IMR-90 (cell line): ENCODE measurements around the gene FAM168B. TPM values are rescaled to one million over a fixed set of nuclear protein-coding genes. Genes with fewer than 3 reads are reported as not detected.

Experiments used
- ATAC-seq: fragments of 200-7000 bp; cut with Tn5 transposase; 2 replicates; pipeline ENCODE4 v1.9.1; 2020; ENCODE audit warnings: low read depth, mild to moderate bottlenecking, moderate library complexity
- BruUV-seq: library from RNA; stranded (reverse); fragments of 400-500 nt; replicated peaks from 2 replicates; lab custom pipeline; 2021; lab: Mats Ljungman, UMichigan
- CTCF ChIA-PET: fragments of 300-600 bp; formaldehyde crosslinking; extraction: SDS; loops from one replicate; lab custom pipeline; 2021; ENCODE audit warnings: antibody characterized with exemption; lab: Yijun Ruan, JAX
- POLR2A ChIA-PET: fragments of 300-600 bp; sonication (Branson Sonifier 250); formaldehyde crosslinking; loops from one replicate; lab custom pipeline; 2022; ENCODE audit warnings: antibody characterized with exemption; ENCODE audit not compliant: unreplicated experiment; lab: Charles Lee
- DNase-seq: peaks from one replicate; pipeline ENCODE4 v3.0.0; 2013
- H2AFZ ChIP-seq: replicated peaks from 2 replicates; pipeline ENCODE3; 2013; ENCODE audit warnings: low read length, mild to moderate bottlenecking; ENCODE audit not compliant: poor library complexity
- H2AK5ac ChIP-seq: 2 replicates; pipeline ENCODE4 v1.6.1; 2013; ENCODE audit warnings: low read depth, low read length, inconsistent platforms
- H2AK9ac ChIP-seq: replicated peaks from 2 replicates; pipeline ENCODE3; 2013; ENCODE audit warnings: mild to moderate bottlenecking, low read depth, low read length, moderate library complexity; ENCODE audit not compliant: poor library complexity
- H2BK120ac ChIP-seq: 2 replicates; pipeline ENCODE4 v1.6.1; 2013; ENCODE audit warnings: low read depth, low read length, inconsistent platforms
- H2BK15ac ChIP-seq: 3 replicates; pipeline ENCODE4 v1.6.1; 2013; ENCODE audit warnings: low read depth, low read length, inconsistent platforms
- H2BK20ac ChIP-seq: 2 replicates; pipeline ENCODE4 v1.6.1; 2013; ENCODE audit warnings: low read depth, mild to moderate bottlenecking, inconsistent platforms, low read length, moderate library complexity
- H2BK5ac ChIP-seq: 2 replicates; pipeline ENCODE4 v1.6.1; 2013; ENCODE audit warnings: mild to moderate bottlenecking, low read depth, low read length, inconsistent platforms; ENCODE audit not compliant: poor library complexity, severe bottlenecking
- H3K14ac ChIP-seq: replicated peaks from 2 replicates; pipeline ENCODE4 v1.6.1; 2013; ENCODE audit warnings: low read depth, low read length, inconsistent platforms
- H3K18ac ChIP-seq: 2 replicates; pipeline ENCODE4 v1.6.1; 2013; ENCODE audit warnings: low read depth, low read length, control low read depth
- H3K23ac ChIP-seq: 2 replicates; pipeline ENCODE4 v1.6.1; 2013; ENCODE audit warnings: low read depth, low read length, inconsistent platforms
- H3K27ac ChIP-seq: 2 replicates; pipeline ENCODE4 v1.5.1; 2013; ENCODE audit warnings: mild to moderate bottlenecking, control low read depth, low read length; ENCODE audit not compliant: insufficient read depth
- H3K27me3 ChIP-seq: 2 replicates; pipeline ENCODE4 v1.6.1; 2013; ENCODE audit warnings: low read length; ENCODE audit not compliant: control insufficient read depth, insufficient read depth
- H3K36me3 ChIP-seq: 2 replicates; pipeline ENCODE4 v1.6.1; 2013; ENCODE audit warnings: low read length, mixed read lengths; ENCODE audit not compliant: control insufficient read depth, insufficient read depth
- H3K4ac ChIP-seq: 2 replicates; pipeline ENCODE4 v1.6.1; 2013; ENCODE audit warnings: low read depth, low read length, inconsistent platforms
- H3K4me1 ChIP-seq: 2 replicates; pipeline ENCODE4 v1.6.1; 2013; ENCODE audit warnings: low read length, mixed read lengths; ENCODE audit not compliant: control insufficient read depth, insufficient read depth
- H3K4me2 ChIP-seq: 2 replicates; pipeline ENCODE4 v1.6.1; 2013; ENCODE audit warnings: low read depth, mild to moderate bottlenecking, control low read depth, low read length, moderate library complexity
- H3K4me3 ChIP-seq: 2 replicates; pipeline ENCODE4 v1.5.1; 2013; ENCODE audit warnings: low read depth, mild to moderate bottlenecking, control low read depth, low read length, moderate library complexity; ENCODE audit not compliant: insufficient read depth
- H3K56ac ChIP-seq: 2 replicates; pipeline ENCODE4 v1.6.1; 2013; ENCODE audit warnings: low read length, inconsistent platforms; ENCODE audit not compliant: insufficient read depth; ENCODE audit errors: extremely low read depth
- H3K79me1 ChIP-seq, 2 experiments: 2 replicates each; pipeline ENCODE4 v1.6.1; 2013; ENCODE audit warnings: low read length in 2 of 2, inconsistent platforms in 1 of 2, low read depth in 1 of 2
- H3K9ac ChIP-seq: 2 replicates; pipeline ENCODE4 v1.6.1; 2013; ENCODE audit warnings: low read depth, low read length, control low read depth
- H3K9me1 ChIP-seq: 2 replicates; pipeline ENCODE4 v1.6.1; 2013; ENCODE audit warnings: low read length, inconsistent platforms; ENCODE audit not compliant: insufficient read depth
- H3K9me3 ChIP-seq: 2 replicates; pipeline ENCODE4 v1.6.1; 2013; ENCODE audit warnings: low read length; ENCODE audit not compliant: control insufficient read depth, insufficient read depth
- H4K20me1 ChIP-seq: 2 replicates; pipeline ENCODE4 v1.6.1; 2013; ENCODE audit warnings: low read length, inconsistent platforms; ENCODE audit not compliant: insufficient read depth
- H4K5ac ChIP-seq: 2 replicates; pipeline ENCODE4 v1.6.1; 2013; ENCODE audit warnings: mild to moderate bottlenecking, low read depth, low read length, control low read depth
- H4K8ac ChIP-seq, 2 experiments: 2 replicates each; pipeline ENCODE4 v1.6.1; 2013; ENCODE audit warnings: low read depth in 2 of 2, low read length in 2 of 2, control low read depth in 1 of 2, inconsistent platforms in 1 of 2
- H4K91ac ChIP-seq: 2 replicates; pipeline ENCODE4 v1.6.1; 2013; ENCODE audit warnings: low read depth, low read length, inconsistent platforms; ENCODE audit not compliant: insufficient read depth
- BHLHE40 ChIP-seq: fragments of 150-350 bp; IDR thresholded peaks from 2 replicates; pipeline ENCODE4 v1.6.1; 2016; ENCODE audit warnings: mild to moderate bottlenecking, low read depth, low read length
- CTCF ChIP-seq: conservative IDR thresholded peaks from 2 replicates; pipeline ENCODE4 v1.5.1; 2012; ENCODE audit warnings: mild to moderate bottlenecking, low read depth, low read length, improper control_type of control experiment
- ELK1 ChIP-seq: fragments of 150-350 bp; IDR thresholded peaks from 2 replicates; pipeline ENCODE4 v1.6.1; 2016; ENCODE audit warnings: low read depth, mild to moderate bottlenecking, low read length, moderate library complexity, borderline replicate concordance
- MAFK ChIP-seq: IDR thresholded peaks from 2 replicates; pipeline ENCODE4 v1.6.1; 2012; ENCODE audit warnings: low read depth, low read length, improper control_type of control experiment
- MAZ ChIP-seq: IDR thresholded peaks from 2 replicates; pipeline ENCODE4 v1.6.1; 2012; ENCODE audit warnings: low read depth, mild to moderate bottlenecking, low read length, improper control_type of control experiment, moderate library complexity, borderline replicate concordance
- MXI1 ChIP-seq: IDR thresholded peaks from 2 replicates; pipeline ENCODE4 v1.6.1; 2012; ENCODE audit warnings: low read depth, mild to moderate bottlenecking, low read length, moderate library complexity, borderline replicate concordance
- NFE2L2 ChIP-seq: fragments of 150-350 bp; IDR thresholded peaks from 2 replicates; pipeline ENCODE4 v1.6.1; 2016; ENCODE audit warnings: low read depth, mild to moderate bottlenecking, low read length
- POLR2A ChIP-seq: IDR thresholded peaks from 2 replicates; pipeline ENCODE4 v1.6.1; 2012; ENCODE audit warnings: mild to moderate bottlenecking, low read depth, low read length
- RAD21 ChIP-seq: IDR thresholded peaks from 2 replicates; pipeline ENCODE4 v1.6.1; 2012; ENCODE audit warnings: low read length, improper control_type of control experiment
- RFX5 ChIP-seq: IDR thresholded peaks from 2 replicates; pipeline ENCODE4 v1.8.0; 2012; ENCODE audit warnings: low read depth, mild to moderate bottlenecking, low read length, moderate library complexity
- SMC3 ChIP-seq: fragments of 150-350 bp; IDR thresholded peaks from 2 replicates; pipeline ENCODE4 v1.6.1; 2016; ENCODE audit warnings: low read depth, mild to moderate bottlenecking, antibody characterized with exemption, low read length, moderate library complexity
- USF2 ChIP-seq: fragments of 150-350 bp; IDR thresholded peaks from 2 replicates; pipeline ENCODE4 v1.6.1; 2017; ENCODE audit warnings: mild to moderate bottlenecking, antibody characterized with exemption, low read length, low read depth
- WGBS, 2 experiments: methylation state at CpG; one replicate each; pipeline versions ENCODE4 v1.1.5 to v1.1.7; 2013; ENCODE audit warnings: missing lambda C conversion rate in 2 of 2; ENCODE audit not compliant: insufficient read length in 1 of 2; ENCODE audit errors: extremely low coverage in 2 of 2; 5-methylcytosine and 5-hydroxymethylcytosine counted together
- dilution Hi-C: fragments of 300-500 bp; cut with HindIII; formaldehyde crosslinking; loops from one replicate; pipeline ENCODE4 v1.14.3; 2018; ENCODE audit warnings: low sequenced_read_pairs; ENCODE audit not compliant: unreplicated experiment
- in situ Hi-C: fragments of 300-500 bp; cut with MboI; formaldehyde crosslinking; loops from 3 replicates; pipeline ENCODE4 v1.14.3; 2019; ENCODE audit warnings: low sequenced_read_pairs, inconsistent platforms, mixed read lengths
- intact Hi-C: fragments of 100-400 bp; cut with micrococcal nuclease; formaldehyde crosslinking; loops from 2 replicates; pipeline ENCODE4 v1.10.0; 2022
- polyA plus RNA-seq, 3 experiments: library from polyadenylated mRNA; depleted of rRNA; stranded (reverse); fragments of >200 nt; gene quantifications; 2 replicates each; pipeline ENCODE4 v1.2.3, GENCODE V29; 2012; ENCODE audit warnings: low replicate concordance in 1 of 3
- total RNA-seq: library from RNA; depleted of rRNA; stranded (reverse); fragments of >200 nt; gene quantifications from 2 replicates; pipeline ENCODE4 v1.2.3, GENCODE V29; 2012

The FAM168B gene
- total and polyA plus RNA-seq, 2 of the 4 experiments (the other 2 are of a cell fraction), result 76.4 to 106 TPM

- no peak for DNase-seq
- no peak overlapping the region for H2BK20ac ChIP-seq
- no peak overlapping the region for H2AK9ac ChIP-seq
- intact Hi-C loops (no loop called here), dilution Hi-C loops (no loop called here), in situ Hi-C loops (loop anchor here (25.0 kb wide), 2 partner anchors 389 to 761 kb away; partner anchors contain the start of gene PTPN18)
- H3K14ac ChIP-seq, result no peak overlapping the region
- H3K79me1 ChIP-seq, result peaks cover 33 to 57% of the 10 kb centered on the region in 2 experiments
- no peak overlapping the region for H3K23ac ChIP-seq
- no peaks in the 10 kb centered on the region for H3K4me1 ChIP-seq
- no peak overlapping the region for H4K5ac ChIP-seq
- no peak overlapping the region for H2AFZ ChIP-seq
- peaks cover 9% of the 10 kb centered on the region; the same call in 1 of the 2 replicates for H3K9me1 ChIP-seq
- no peak overlapping the region for H3K18ac ChIP-seq
- H3K4me3 ChIP-seq, result no peak overlapping the region
- no peaks in the 10 kb centered on the region for H3K27me3 ChIP-seq
- no peak overlapping the region for H2BK5ac ChIP-seq
- H3K4ac ChIP-seq, result no peak overlapping the region
- no peak for ATAC-seq
- H3K4me2 ChIP-seq, result no peak overlapping the region
- no peak overlapping the region for H3K9ac ChIP-seq
- no peaks in the 10 kb centered on the region for H3K9me3 ChIP-seq
- ChIA-PET POLR2A (no interaction called here), CTCF (no interaction called here)
- no peak overlapping the region for H4K91ac ChIP-seq
- no TSS peak for BruUV-seq
- peaks cover 21% of the 10 kb centered on the region for H4K20me1 ChIP-seq
- TF ChIP-seq MAFK (no peak), SMC3 (no peak), NFE2L2 (no peak), USF2 (no peak), RFX5 (no peak), ELK1 (no peak), MAZ (no peak), POLR2A (no peak), RAD21 (no peak), BHLHE40 (no peak), MXI1 (no peak), CTCF (no peak)
- 94% methylated on average over 2 of the region's 3 CpGs; no CpG with 5 or more reads in 1 of the 2 experiments for WGBS, 2 experiments
- H2BK15ac ChIP-seq, result no peak overlapping the region
- peaks cover 30% of the 10 kb centered on the region for H3K36me3 ChIP-seq
- no peak overlapping the region for H2BK120ac ChIP-seq
- no peak overlapping the region for H3K56ac ChIP-seq
- H4K8ac ChIP-seq, result no peak overlapping the region
- H2AK5ac ChIP-seq, result no peak overlapping the region
- no peak overlapping the region for H3K27ac ChIP-seq
Measured at GRCh38 chr2:131123192-131123591, 29.9 kb upstream of the FAM168B start.
